G401 (cell line): ENCODE measurements around the gene SLC27A1. TPM values are rescaled to one million over a fixed set of nuclear protein-coding genes. Genes with fewer than 3 reads are reported as not detected.

Experiments
- DNase-seq: peaks from one replicate; pipeline ENCODE4 v3.0.0-alpha.2; 2015; ENCODE audit warnings: low spot score
- in situ Hi-C: cut with HindIII; loops from 2 replicates; pipeline ENCODE4 v1.10.0; 2016; ENCODE audit warnings: low sequenced_read_pairs, mixed read lengths
- total RNA-seq: library from RNA; depleted of rRNA; stranded (reverse); fragments of >200 nt; shearing (Covaris generic); gene quantifications from 2 replicates; pipeline ENCODE4 v1.2.3, GENCODE V29; 2014

The SLC27A1 gene
- total RNA-seq, 1 experiment from 2014 or later: 10.3 TPM

- no peak for DNase-seq
- in situ Hi-C loops: no loop called here
These were observed 58.3 kb downstream of the SLC27A1 start for GRCh38 chr19:17528610-17529009.

GRCh38 chr19:17529239-17530158 lies 59.2 kb downstream of the SLC27A1 start:
- no peak for DNase-seq
- in situ Hi-C loops: no loop called here

- in situ Hi-C loops: no loop called here
- no peak for DNase-seq
These were observed 60.3 kb downstream of the SLC27A1 start for GRCh38 chr19:17530586-17530985.

- in situ Hi-C loops: no loop called here
- no peak for DNase-seq
These were observed 61.8 kb downstream of the SLC27A1 start for GRCh38 chr19:17532116-17532515.

GRCh38 chr19:17532557-17532956 lies 62.2 kb downstream of the SLC27A1 start:
- in situ Hi-C loops: no loop called here
- DNase-seq: no peak

GRCh38 chr19:17534767-17535166 lies 64.4 kb downstream of the SLC27A1 start:
- in situ Hi-C loops: no loop called here
- DNase-seq: no peak

GRCh38 chr19:17536955-17537354 lies 66.6 kb downstream of the SLC27A1 start:
- no peak for DNase-seq
- in situ Hi-C loops: no loop called here

- in situ Hi-C loops: no loop called here
- DNase-seq: peak; percentile 37
These were observed 68.4 kb downstream of the SLC27A1 start for GRCh38 chr19:17538684-17539237.

- in situ Hi-C loops: no loop called here
- peak; percentile 94 for DNase-seq
These were observed 69.2 kb downstream of the SLC27A1 start for GRCh38 chr19:17539238-17540117.

- in situ Hi-C loops: no loop called here
These were observed 69.8 kb downstream of the SLC27A1 start for GRCh38 chr19:17540174-17540573.

GRCh38 chr19:17541184-17541759 lies 70.9 kb downstream of the SLC27A1 start:
- in situ Hi-C loops: no loop called here
- no peak for DNase-seq

More at GRCh38 chr19:17540174-17540573, 69.8 kb downstream of the SLC27A1 start:
- DNase-seq: no peak

- DNase-seq: no peak
- in situ Hi-C loops: no loop called here
These were observed 71.7 kb downstream of the SLC27A1 start for GRCh38 chr19:17542042-17542441.

- in situ Hi-C loops: no loop called here
- no peak for DNase-seq
These were observed 72.7 kb downstream of the SLC27A1 start for GRCh38 chr19:17542793-17543582.

- in situ Hi-C loops: no loop called here
- no peak for DNase-seq
These were observed 73.7 kb downstream of the SLC27A1 start for GRCh38 chr19:17543986-17544385.

GRCh38 chr19:17544418-17544817 lies 74.1 kb downstream of the SLC27A1 start:
- DNase-seq: no peak
- in situ Hi-C loops: no loop called here

- in situ Hi-C loops: no loop called here
These were observed 77.8 kb downstream of the SLC27A1 start for GRCh38 chr19:17548145-17548544.

GRCh38 chr19:17549085-17549740 lies 78.9 kb downstream of the SLC27A1 start:
- in situ Hi-C loops: no loop called here
- no peak for DNase-seq

More at GRCh38 chr19:17548145-17548544, 77.8 kb downstream of the SLC27A1 start:
- DNase-seq: no peak

- in situ Hi-C loops: no loop called here
These were observed 79.8 kb downstream of the SLC27A1 start for GRCh38 chr19:17550076-17550667.

More at GRCh38 chr19:17550076-17550667, 79.8 kb downstream of the SLC27A1 start:
- DNase-seq: no peak
